Neural progenitor cell (in vitro differentiated cells): ENCODE data around the gene DIAPH3.

Source experiments
- EZH2 ChIP-seq: fragments of 200-600 bp; sonication (generic); IDR thresholded peaks from 2 replicates; pipeline ENCODE4 v1.6.1; 2017; ENCODE audit warnings: antibody characterized with exemption, mild to moderate bottlenecking, moderate library complexity
- TF ChIP-seq, protein P1 (sequence below): fragments of 200-600 bp; sonication (generic); IDR thresholded peaks from 2 replicates; pipeline ENCODE4 v1.5.1; 2017; ENCODE audit warnings: antibody characterized with exemption, mild to moderate bottlenecking

DNA sequence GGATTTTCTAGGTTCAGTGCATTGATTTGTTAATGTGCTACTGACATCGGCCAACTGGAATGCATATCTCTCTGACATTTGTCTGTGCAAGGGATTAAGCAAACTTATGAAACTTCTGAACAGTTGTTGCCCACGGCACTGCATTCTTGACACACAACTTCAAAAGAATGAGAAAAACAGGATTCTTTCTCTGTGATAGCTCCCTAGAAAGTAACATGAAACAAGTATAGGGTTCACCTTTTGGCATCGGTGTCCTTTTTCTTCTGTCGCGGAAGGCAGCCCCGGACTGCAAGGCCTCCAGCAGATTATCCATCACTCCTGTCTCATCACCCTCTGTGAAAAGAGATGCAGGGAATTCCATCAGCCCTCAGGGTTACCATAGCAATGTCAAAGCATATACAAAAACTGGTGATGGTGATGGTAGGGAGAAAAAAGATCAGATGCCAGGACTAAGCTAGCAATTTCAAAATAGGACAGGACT, 389.2 kb downstream of the DIAPH3 start:
- TF ChIP-seq, protein P1, sequence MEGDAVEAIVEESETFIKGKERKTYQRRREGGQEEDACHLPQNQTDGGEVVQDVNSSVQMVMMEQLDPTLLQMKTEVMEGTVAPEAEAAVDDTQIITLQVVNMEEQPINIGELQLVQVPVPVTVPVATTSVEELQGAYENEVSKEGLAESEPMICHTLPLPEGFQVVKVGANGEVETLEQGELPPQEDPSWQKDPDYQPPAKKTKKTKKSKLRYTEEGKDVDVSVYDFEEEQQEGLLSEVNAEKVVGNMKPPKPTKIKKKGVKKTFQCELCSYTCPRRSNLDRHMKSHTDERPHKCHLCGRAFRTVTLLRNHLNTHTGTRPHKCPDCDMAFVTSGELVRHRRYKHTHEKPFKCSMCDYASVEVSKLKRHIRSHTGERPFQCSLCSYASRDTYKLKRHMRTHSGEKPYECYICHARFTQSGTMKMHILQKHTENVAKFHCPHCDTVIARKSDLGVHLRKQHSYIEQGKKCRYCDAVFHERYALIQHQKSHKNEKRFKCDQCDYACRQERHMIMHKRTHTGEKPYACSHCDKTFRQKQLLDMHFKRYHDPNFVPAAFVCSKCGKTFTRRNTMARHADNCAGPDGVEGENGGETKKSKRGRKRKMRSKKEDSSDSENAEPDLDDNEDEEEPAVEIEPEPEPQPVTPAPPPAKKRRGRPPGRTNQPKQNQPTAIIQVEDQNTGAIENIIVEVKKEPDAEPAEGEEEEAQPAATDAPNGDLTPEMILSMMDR = no peak
- TF ChIP-seq EZH2 = no peak
